KMS-11 (cell line): ENCODE data around the gene SIN3B.

Experiments used
- H2AFZ ChIP-seq: fragments of 200-600 bp; sonication (generic); 2 replicates; pipeline ENCODE4 v1.6.1; 2016; ENCODE audit warnings: antibody characterized with exemption, mixed run types, low read depth
- H3K27ac ChIP-seq: fragments of 200-600 bp; sonication (generic); 2 replicates; pipeline ENCODE4 v1.6.1; 2016; ENCODE audit warnings: mild to moderate bottlenecking, mixed run types
- H3K27me3 ChIP-seq: fragments of 200-600 bp; sonication (generic); 2 replicates; pipeline ENCODE4 v1.6.1; 2017; ENCODE audit warnings: mild to moderate bottlenecking, low read depth, mixed run types, moderate library complexity; ENCODE audit not compliant: insufficient read depth
- H3K36me3 ChIP-seq: fragments of 200-600 bp; sonication (generic); 2 replicates; pipeline ENCODE4 v1.6.1; 2017; ENCODE audit warnings: mild to moderate bottlenecking, mixed run types; ENCODE audit not compliant: insufficient read depth
- H3K4me1 ChIP-seq: fragments of 200-600 bp; sonication (generic); 2 replicates; pipeline ENCODE4 v1.6.1; 2016; ENCODE audit warnings: mild to moderate bottlenecking, low read depth, mixed run types; ENCODE audit not compliant: poor library complexity, severe bottlenecking
- H3K4me2 ChIP-seq: fragments of 200-600 bp; sonication (generic); 2 replicates; pipeline ENCODE4 v1.7.0; 2016; ENCODE audit warnings: mild to moderate bottlenecking, mixed run types
- H3K4me3 ChIP-seq: fragments of 200-600 bp; sonication (generic); IDR thresholded peaks from 2 replicates; pipeline ENCODE4 v1.6.1; 2017; ENCODE audit warnings: low read depth, low read length, mixed read lengths; ENCODE audit not compliant: insufficient read depth
- H3K79me2 ChIP-seq: fragments of 200-600 bp; sonication (generic); 2 replicates; pipeline ENCODE4 v1.6.1; 2016; ENCODE audit warnings: low read depth, mixed run types; ENCODE audit not compliant: insufficient read depth
- H3K9ac ChIP-seq: fragments of 200-600 bp; sonication (generic); 2 replicates; pipeline ENCODE4 v1.6.1; 2016; ENCODE audit warnings: mild to moderate bottlenecking, mixed run types
- H4K20me1 ChIP-seq: fragments of 200-600 bp; sonication (generic); 2 replicates; pipeline ENCODE4 v1.6.1; 2016; ENCODE audit warnings: mild to moderate bottlenecking, mixed run types; ENCODE audit not compliant: insufficient read depth
- TF ChIP-seq, protein P1 (sequence below): fragments of 200-600 bp; sonication (generic); conservative IDR thresholded peaks from 2 replicates; pipeline ENCODE4 v1.6.1; 2017; ENCODE audit warnings: low read depth, mild to moderate bottlenecking, antibody characterized with exemption, low read length, moderate library complexity, mixed read lengths

The SIN3B gene

DNA sequence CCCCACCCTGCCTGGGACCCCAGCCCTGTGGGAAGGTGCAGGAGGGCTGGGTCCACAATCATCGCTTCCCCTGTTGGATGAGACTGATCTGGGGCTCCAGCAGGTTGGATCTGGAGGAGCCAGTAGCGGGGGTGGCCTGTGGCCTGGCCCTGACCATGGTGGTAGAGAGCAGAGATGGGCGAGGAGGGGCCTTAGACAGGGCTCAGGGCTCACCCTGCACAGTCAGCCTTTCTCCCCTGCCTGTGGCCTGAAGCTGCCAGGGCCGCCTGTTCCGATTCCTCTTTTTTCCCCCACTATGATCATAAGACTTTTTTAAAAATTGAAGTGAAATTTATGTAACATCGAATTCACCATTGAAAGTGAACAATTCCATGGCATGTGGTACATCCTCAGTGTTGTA is 18.2 kb downstream of the SIN3B start:
- Histone ChIP-seq H3K27me3 (no peaks in the 10 kb centered on the region), H3K9ac (no peak overlapping the region), H3K4me3 (no peak overlapping the region), H3K4me2 (no peak overlapping the region), H4K20me1 (no peaks in the 10 kb centered on the region), H3K4me1 (no peaks in the 10 kb centered on the region), H3K79me2 (no peaks in the 10 kb centered on the region), H3K36me3 (no peaks in the 10 kb centered on the region; the same call in 1 of the 2 replicates), H3K27ac (no peak overlapping the region), H2AFZ (no peak overlapping the region)
- TF ChIP-seq, protein P1, sequence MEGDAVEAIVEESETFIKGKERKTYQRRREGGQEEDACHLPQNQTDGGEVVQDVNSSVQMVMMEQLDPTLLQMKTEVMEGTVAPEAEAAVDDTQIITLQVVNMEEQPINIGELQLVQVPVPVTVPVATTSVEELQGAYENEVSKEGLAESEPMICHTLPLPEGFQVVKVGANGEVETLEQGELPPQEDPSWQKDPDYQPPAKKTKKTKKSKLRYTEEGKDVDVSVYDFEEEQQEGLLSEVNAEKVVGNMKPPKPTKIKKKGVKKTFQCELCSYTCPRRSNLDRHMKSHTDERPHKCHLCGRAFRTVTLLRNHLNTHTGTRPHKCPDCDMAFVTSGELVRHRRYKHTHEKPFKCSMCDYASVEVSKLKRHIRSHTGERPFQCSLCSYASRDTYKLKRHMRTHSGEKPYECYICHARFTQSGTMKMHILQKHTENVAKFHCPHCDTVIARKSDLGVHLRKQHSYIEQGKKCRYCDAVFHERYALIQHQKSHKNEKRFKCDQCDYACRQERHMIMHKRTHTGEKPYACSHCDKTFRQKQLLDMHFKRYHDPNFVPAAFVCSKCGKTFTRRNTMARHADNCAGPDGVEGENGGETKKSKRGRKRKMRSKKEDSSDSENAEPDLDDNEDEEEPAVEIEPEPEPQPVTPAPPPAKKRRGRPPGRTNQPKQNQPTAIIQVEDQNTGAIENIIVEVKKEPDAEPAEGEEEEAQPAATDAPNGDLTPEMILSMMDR: no peak

DNA sequence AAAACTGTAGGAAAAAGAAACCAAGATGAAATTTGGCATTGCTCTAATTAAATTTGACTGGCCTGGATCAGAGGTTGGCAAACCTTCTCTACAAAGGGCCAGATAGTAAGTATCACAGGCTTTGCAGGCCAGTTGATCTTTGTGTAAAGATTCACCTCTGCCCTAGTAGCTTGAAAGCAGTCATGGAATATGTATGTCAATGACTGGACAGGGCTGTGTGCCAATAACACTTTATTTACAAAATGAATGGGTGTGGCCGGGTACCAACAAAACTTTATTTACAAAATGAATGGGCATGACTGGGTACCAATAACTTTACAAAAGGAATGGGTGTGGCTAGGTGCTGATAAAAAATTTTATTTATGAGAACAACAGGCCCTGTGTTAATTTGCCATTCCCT is 20.0 kb downstream of the SIN3B start:
- no peaks in the 10 kb centered on the region for H4K20me1 ChIP-seq
- no peak overlapping the region for H3K27ac ChIP-seq
- H3K9ac ChIP-seq: no peak overlapping the region
- H3K4me3 ChIP-seq: no peak overlapping the region
- H3K79me2 ChIP-seq: no peaks in the 10 kb centered on the region
- H3K36me3 ChIP-seq: no peaks in the 10 kb centered on the region; the same call in 1 of the 2 replicates
- H3K4me1 ChIP-seq: no peaks in the 10 kb centered on the region
- H2AFZ ChIP-seq: no peak overlapping the region
- TF ChIP-seq, protein P1: no peak
- H3K27me3 ChIP-seq: no peaks in the 10 kb centered on the region
- H3K4me2 ChIP-seq: no peak overlapping the region

DNA sequence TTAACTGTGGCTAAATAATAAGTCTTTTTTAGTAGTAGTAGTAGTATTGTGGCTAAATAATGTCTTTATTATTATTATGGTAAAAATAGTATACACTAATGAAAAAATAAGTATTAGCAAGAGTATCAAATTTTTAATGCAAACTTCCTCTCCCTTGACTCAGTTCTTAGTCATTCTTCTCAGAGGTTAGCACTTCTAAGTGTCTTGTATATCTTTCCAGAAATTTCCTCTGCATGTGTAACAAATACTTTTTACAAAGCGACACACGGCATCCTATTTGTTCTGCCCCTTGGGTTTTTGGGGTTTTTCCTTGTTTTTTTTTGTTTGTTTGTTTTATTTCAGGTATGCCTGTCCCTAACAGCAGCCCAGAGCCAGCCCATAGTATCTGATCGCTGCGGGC is 20.9 kb downstream of the SIN3B start:
- TF ChIP-seq, protein P1: no peak
- no peak overlapping the region for H2AFZ ChIP-seq
- no peak overlapping the region for H3K4me2 ChIP-seq
- H4K20me1 ChIP-seq: no peaks in the 10 kb centered on the region
- H3K9ac ChIP-seq: no peak overlapping the region
- no peaks in the 10 kb centered on the region for H3K79me2 ChIP-seq
- no peaks in the 10 kb centered on the region for H3K27me3 ChIP-seq
- H3K27ac ChIP-seq: no peak overlapping the region
- no peaks in the 10 kb centered on the region for H3K4me1 ChIP-seq
- no peak overlapping the region for H3K4me3 ChIP-seq
- H3K36me3 ChIP-seq: no peaks in the 10 kb centered on the region; the same call in 1 of the 2 replicates

DNA sequence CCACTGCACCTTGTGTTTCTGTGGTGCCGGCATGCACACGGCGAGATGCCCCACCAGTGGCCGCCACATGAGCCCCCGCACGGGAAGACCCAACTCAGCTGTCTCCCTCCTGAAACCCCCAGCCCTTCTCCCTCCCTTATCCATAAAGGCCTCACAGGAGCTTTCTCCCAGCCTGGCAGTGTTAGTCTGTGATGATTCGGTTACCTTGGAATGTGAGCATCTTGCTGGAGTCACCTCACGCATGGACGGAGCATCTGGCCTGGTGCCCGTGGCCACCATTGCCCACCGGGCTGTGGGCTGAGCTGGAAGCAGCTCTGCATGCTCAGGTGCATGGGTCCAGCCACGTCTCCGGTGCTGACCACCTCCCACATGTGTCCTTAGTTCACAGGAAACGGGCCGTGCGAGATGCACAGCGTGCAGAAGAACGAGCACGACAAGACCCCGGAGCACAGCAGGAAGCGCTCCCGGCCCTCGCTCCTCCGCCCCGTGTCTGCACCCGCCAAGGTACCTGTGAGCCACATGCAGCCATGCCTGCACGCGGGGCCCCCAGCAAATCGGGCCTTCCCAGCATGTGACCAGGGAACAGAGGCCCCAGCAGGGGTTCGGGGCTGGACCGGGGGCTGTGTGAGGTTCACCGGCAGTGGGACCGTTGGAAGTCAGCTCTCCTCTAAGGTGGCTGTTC is 22.0 kb downstream of the SIN3B start:
- Histone ChIP-seq H3K36me3 (no peaks in the 10 kb centered on the region; the same call in 1 of the 2 replicates), H2AFZ (no peak overlapping the region)
- TF ChIP-seq, protein P1: no peak

More for the DNA sequence above, 22.0 kb downstream of the SIN3B start:
- Histone ChIP-seq H3K9ac (no peak overlapping the region), H4K20me1 (no peaks in the 10 kb centered on the region), H3K27ac (no peak overlapping the region), H3K4me2 (no peak overlapping the region), H3K4me1 (no peaks in the 10 kb centered on the region), H3K27me3 (no peaks in the 10 kb centered on the region), H3K4me3 (no peak overlapping the region), H3K79me2 (no peaks in the 10 kb centered on the region)
